Fibroblast of pulmonary artery (primary cell): Measurements from ENCODE around the gene TECR.
"Not testable (repeated sequence)": the region's sequence is repeated elsewhere in the genome, so short reads cannot be mapped to it uniquely, and the experiment has no call there.

Source experiments
- DNase-seq: peaks from one replicate; pipeline ENCODE4 v3.0.0-alpha.2; 2010; ENCODE audit warnings: low read depth
- H3K4me3 ChIP-seq: replicated peaks from 2 replicates; pipeline ENCODE4 v1.5.1; 2011; ENCODE audit warnings: low read depth, mild to moderate bottlenecking, control low read depth, low read length, moderate library complexity
- CTCF ChIP-seq: IDR thresholded peaks from 2 replicates; pipeline ENCODE4 v1.5.1; 2011; ENCODE audit warnings: mild to moderate bottlenecking, control low read depth, low read length, inconsistent platforms; ENCODE audit errors: missing control alignments

The TECR gene

GRCh38 chr19:14577885-14578427 lies 48.6 kb downstream of the TECR start:
- no peak for TF ChIP-seq CTCF
- no peak for DNase-seq
- no peak overlapping the region for H3K4me3 ChIP-seq

GRCh38 chr19:14580623-14581237 lies 51.3 kb downstream of the TECR start:
- no peak for DNase-seq
- TF ChIP-seq CTCF = no peak
- H3K4me3 ChIP-seq = no peak overlapping the region

GRCh38 chr19:14582894-14583340 lies 53.5 kb downstream of the TECR start, which contains the start of gene CLEC17A:
TSS of gene CLEC17A (plus strand) at chr19:14583084. CDS start at chr19:14583161, 77 bp downstream.
- no peak for DNase-seq
- no peak for TF ChIP-seq CTCF
- no peak within 1 kb of the TSS for H3K4me3 ChIP-seq

GRCh38 chr19:14584372-14584771 lies 55.0 kb downstream of the TECR start:
- not testable (repeated sequence) for DNase-seq, H3K4me3 ChIP-seq

GRCh38 chr19:14585187-14585586 lies 55.8 kb downstream of the TECR start:
- peak; percentile 6 for DNase-seq
- H3K4me3 ChIP-seq = not testable (repeated sequence)

- not testable (repeated sequence) for H3K4me3 ChIP-seq, DNase-seq
Measured at GRCh38 chr19:14589433-14589832, 60.0 kb downstream of the TECR start.

GRCh38 chr19:14595558-14595957 lies 66.2 kb downstream of the TECR start:
- no peak for DNase-seq
- no peak for TF ChIP-seq CTCF

GRCh38 chr19:14599548-14600147 lies 70.3 kb downstream of the TECR start:
- no peak for DNase-seq
- no peak for TF ChIP-seq CTCF
- no peak overlapping the region for H3K4me3 ChIP-seq

More at GRCh38 chr19:14595558-14595957, 66.2 kb downstream of the TECR start:
- no peak overlapping the region for H3K4me3 ChIP-seq
